CD4-positive, alpha-beta T cell treated with Interleukin-6 for 4 hours (primary cell): ENCODE results near the gene GFOD1.
A peak's percentile ranks its signal among the peaks of the same experiment; 100 is the strongest.

Experiments
- DNase-seq: peaks from one replicate; pipeline ENCODE4 v3.0.0-alpha.2; 2020; ENCODE audit warnings: mixed read lengths

Gene GFOD1

DNA sequence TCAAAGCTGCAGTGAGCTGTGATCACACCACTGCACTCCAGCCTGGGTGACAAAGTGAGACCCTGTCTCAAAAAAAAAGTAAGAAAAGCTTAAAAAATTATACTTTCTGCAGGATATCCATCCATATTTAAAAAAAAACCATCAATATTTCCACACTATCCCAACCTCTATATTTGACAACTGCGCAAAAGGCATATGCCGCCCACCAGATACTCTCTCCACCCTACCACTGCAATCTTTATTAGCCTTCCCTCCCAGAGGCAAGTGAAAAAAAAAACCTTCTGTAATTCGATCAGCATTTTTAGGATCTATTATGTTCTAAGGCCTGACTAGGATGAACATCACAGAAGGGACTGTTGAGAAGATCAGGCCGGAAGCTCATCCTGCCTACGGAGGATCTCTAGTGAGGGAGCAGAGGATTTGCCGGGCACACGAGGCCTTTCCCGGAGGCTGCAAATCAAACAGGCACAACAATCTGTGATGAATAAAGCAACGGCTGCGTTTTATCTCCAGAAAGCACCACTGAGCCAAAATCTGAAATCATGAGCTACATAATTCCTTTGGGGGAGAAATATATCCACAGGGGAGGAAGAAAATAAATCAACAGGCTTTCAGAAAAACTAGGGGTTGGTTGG lies 65.9 kb downstream of the GFOD1 start:
- DNase-seq = no peak

DNA sequence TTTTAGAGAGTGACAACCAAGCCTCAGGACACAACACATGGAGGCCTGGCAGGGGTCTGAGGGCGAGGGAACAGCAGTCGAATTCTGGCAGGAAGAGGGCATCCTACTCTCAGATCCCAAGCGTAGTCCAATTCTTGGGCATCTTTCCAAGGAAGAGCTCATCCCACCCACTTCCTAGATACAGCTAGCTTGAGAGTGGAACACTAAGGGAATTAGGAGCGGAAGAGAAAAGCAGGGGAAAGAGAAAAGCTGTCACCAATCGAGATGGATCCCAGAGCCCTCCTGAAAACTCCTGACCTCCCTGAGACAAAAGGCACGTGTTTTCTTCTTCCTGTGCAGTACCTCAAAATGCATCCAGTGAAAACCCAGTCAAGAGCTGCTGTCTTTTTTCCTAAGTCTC lies 67.1 kb downstream of the GFOD1 start:
- DNase-seq = no peak

DNA sequence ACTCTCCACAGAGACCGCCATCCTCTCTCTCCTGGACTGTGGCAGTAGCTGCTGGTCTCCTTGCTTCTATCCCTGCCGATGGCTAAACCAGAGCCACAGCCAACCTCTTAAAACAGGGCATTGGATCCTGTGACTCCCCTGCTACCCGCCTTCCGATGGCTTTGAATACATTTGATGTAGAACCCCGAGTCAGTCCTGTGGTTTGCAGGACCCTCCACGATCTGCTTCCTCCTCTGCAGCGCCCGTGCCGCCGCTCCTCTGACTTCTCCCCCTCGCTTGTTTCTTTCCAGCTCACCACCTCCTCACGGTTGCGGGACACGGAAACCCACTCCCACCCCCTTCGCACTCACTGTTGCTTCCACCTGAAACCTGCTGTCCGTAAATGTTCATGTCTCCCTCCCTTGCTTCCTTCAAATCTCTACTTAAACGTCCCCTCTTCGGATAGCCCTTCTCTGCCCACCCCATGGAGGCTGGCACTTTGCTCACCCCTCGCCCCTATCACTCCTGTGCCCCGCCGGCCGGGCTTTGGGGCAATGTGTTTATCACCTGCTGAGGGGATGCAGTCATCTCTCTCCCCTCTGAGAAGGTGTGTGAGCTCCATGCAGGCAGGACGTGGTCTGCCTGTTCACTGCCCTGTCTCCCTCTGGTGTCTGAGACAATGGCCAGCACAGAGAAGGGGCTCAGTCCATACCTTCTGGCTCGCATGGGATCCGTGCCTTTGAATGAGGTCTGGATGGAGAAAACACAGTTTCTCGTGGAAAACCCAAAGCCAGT lies 67.8 kb downstream of the GFOD1 start:
- DNase-seq = no peak

DNA sequence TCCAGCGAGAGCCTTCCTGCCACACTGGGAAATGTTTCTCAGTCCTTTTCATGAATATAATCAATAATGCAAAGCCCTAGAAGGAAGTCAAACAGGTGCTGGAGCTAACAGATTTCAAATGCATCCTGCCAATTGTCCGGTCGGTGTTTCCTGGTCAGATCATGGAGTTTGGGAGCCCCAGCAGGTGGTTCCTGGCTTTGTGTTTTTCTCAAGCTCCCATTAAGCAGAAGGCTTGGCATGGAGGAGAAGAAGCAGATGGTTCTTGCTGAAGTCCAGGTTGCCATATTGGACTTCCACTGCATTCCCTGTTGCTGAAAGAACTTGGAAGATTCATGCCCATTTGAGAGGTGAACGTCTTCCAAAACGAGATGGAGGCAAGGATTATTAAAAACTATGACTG lies 68.6 kb downstream of the GFOD1 start:
- no peak for DNase-seq

DNA sequence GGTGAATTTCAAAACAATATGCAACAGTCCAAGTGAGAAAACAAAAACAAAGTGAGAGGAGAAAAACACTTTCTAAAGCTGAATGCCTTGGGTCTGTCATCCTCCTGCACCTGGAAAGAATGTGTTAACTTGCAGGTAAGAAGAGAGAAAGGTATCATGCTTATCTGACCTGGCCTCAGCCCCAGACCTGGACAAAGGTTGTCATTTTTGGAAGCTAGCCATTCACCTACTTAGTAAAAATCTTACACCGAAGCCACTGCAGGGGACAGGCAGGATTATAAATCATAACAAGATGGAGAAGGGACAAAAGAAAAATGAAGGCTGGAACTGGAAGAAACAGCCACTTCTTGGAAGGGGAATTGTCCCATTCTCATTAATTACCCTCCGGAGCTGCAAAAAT lies 69.4 kb downstream of the GFOD1 start:
- no peak for DNase-seq

DNA sequence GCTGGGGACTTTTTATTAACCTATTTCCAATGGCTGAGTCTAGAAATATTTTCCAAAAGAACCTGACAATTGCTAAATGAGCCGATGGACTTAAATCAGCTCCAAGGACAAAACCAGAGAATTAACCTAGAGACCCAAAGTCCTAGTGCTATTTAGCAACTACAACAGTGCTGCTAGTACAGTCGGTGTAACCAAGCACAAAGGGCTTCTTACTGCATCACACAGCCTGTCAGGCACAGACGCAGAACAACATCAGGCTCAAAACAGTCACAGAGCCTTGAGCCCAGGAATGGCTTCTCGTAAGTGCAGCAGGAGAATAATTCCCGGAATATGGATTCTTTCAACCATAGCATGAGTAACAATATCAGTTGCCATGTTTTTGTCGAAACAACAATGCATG lies 70.0 kb downstream of the GFOD1 start:
- DNase-seq = no peak

DNA sequence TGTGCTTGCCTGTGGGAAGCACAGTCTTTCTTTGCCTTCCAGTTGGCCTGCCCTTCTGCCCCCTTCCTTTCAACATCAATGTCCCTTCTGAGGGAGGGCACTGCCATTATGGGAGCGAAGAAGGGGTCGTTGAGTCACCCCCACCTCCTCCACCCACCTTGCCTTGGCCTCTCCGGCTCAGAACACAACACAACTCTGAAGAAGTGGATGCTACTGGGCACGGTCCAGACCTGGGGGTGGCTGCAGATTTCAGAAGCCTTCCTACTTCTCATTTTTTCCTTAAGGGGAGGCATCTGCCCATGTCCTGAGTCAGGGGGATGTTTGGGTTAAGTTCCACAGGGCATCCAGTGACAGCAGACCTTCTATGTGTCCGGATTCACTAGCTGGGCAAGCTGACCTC lies 72.1 kb downstream of the GFOD1 start:
- DNase-seq = no peak

DNA sequence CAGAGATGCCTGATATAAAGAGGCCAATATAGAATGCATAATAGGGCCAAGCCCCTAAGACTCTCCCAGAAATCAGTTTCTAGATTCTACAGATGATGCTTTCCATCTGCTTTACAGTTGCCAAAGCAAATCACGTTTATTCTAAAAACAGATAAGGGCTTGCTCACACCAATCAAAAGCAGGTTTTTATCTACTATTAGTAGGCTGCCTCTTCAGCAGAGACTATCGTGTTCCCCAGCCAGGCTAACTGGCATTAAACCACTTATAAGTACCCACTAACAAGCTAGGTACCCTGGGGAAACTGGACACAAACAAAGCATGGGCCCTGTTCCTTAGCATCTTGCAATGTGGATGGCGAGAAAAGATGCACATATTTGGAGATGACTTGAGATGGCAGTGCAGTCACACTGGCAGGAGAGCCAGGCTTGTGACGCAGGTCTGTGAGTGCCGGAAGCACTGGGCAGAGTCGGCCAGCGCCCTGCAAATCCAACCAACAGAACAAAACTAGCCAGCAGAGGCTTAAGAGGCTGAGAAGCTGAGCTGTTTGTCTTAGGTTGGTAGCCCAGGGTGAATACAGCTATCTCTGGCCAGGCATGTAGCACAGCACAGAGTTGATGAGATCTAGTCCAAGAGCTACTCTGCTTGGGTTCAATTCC lies 73.4 kb downstream of the GFOD1 start:
- DNase-seq = peak; percentile 43

DNA sequence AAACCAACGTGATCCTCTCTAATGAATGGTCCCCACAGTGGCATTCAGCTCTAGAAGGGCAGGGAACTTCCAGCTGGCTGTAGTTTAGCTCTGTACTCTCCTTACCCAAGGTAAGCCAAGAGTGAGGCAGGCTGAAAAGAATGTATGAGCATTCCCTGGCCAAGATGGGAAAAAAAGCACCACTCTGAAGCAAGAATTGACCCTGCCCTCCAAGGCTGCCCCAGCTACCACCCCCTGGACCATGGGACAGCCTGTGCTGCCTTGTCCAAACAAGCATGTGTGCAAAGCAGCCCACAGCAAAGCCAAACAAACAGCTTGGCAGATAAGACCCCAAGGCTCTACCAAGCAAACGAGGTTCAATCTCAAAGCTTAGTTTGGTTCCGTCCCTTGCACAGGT lies 73.9 kb downstream of the GFOD1 start:
- no peak for DNase-seq

DNA sequence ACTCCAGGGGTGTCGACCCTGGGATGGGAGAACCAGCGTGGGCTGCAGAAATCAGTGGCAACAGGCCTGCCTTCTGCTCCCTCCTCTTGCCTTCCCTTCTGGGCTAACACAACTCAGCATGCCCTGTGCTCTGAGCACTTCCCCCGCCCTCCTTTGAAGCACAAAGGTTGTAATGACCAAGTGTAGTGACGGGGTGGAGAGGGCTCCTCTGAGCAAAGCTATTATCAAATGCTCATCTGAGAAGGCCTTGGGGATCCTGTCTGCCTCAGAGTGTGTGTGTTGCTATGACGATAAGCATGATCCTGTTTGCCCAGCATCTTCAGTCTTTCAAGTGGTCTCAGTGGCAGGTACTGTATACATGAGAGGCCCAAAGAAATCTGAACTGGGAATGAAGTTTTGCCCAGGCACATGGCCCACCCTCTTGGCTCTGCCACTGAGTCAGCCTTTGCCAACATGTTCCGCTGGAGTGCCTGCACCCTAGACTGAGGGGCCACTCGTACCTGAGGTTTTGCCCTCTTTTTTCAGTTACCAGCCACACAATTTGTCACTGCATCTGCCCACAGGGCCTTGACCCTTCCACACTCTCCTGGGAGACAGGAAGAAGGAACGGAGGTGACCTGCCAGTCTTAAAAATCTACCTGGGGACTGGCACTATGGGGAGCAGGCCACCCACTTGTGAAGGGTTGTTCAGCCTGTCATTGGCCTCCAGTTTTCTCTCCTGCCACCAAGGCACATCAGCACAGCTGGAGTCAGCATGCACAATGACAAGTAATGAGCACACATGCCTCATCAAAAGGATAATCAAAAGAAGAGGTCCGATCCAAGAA lies 74.5 kb downstream of the GFOD1 start:
- DNase-seq = no peak

DNA sequence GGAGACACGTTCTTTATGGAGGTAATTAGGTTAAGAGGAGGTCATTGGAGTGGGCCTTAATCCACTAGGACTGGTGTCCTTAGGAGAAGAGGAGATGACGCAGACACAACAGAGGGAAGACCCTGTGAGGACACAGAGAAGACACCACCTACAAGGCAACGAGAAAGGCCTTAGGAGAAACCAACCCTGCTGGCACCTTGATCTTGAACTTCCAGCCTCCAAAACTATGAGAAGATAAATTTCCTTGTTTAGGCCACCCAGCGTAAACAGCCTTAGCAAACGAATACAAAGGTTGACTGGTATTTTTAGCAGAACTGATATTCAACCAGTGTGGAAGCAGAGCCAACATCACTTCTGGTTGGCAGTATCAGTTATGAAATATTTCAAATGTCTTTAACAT lies 75.2 kb downstream of the GFOD1 start:
- no peak for DNase-seq

DNA sequence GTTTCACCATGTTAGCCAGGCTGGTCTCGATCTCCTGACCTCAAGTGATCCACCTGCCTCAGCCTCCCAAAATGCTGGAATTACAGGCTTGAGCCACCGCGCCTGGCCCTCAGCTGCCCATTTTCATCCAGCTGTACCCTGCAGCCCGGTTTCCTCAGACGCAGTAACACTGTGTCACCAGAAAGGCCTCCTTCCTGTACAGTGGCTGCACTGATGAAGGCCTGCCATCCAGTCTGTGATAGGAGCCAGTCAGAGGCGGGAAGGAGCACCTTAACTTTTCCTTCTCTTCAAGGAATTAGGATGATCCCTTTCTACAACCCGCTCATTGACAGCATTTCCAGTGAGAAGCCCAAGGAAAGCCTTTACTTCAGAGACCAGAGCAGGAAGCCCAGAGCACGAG lies 75.9 kb downstream of the GFOD1 start:
- DNase-seq = no peak

DNA sequence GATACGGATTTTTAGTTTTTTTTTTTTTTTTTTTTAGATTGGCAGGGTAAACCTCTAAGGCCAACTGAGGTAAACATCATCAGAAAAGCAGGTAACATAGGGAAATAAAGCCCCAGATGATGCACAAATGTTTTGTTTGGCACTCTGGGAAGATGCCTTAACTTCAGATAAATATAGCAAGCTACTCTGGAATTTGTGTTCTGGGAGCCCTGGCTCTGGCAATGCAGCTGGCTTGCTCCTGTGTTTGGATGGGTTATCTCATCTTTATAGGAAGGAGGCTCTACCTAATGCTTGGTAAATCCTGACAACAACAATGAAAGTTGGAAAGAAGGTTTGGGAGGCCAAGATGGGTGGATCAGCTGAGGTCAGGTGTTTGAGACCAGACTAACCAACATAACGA lies 77.4 kb downstream of the GFOD1 start:
- DNase-seq = no peak

DNA sequence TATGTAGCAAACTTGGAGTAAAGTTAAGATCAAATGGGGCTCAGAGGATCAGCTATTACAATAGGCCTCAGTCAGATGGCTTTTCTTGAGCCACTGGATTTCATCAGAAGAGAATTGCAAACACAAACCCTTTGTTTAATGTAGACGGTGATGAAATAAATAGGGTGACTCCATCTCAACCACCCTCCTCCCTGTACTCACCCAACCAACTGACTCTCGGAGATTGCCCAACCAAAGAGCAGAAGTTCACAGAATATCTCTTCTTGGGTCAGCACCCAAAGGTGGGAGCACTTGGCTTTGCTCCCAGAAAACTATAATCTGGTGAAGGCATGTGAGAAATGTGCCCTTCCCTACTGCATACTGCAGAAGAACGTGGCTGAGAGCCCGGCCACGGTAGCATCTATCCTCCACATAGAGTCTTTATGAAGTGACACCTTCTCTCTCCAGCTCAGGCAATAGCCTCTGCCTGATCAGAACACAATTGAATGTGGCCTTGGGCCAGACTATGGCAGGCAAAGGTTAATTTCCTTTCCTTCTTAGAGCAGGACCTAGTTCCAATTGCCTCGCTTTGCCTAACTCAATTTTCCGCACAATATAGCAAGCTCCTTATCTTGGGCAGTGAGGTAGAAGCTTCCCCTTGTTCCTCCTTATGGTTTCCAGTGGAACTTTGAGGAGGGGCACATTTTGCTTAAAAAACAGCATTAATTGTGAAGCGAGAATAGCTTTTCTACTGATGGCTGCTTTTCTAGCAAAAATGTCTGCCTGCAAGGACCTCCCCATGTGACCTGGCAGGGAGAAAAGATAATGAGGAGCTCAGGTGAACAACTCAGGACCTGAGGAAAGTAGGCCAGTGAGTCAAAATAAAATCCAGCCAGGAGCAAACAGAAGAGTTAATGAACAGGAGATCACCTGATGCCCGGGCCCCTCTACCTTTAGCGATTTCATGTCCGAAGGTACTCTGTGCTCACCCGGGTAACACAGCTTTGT lies 79.4 kb downstream of the GFOD1 start:
- DNase-seq = no peak

DNA sequence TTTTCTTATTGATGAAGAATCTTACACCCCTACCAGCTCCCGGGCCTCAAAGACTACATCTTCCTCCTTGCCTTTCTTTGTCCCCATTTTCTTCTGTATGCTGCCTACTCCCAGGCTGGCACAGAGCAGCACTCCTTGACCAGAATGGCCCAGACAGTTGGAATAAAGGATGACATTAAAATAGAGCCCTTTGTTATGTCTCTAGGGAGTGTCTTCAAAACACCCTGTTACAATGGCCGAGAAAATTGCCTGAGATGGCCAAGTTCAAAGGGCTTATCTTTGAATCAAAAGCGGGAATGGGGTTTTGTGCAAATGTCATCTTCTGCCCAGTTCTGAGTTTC lies 80.1 kb downstream of the GFOD1 start:
- no peak for DNase-seq

DNA sequence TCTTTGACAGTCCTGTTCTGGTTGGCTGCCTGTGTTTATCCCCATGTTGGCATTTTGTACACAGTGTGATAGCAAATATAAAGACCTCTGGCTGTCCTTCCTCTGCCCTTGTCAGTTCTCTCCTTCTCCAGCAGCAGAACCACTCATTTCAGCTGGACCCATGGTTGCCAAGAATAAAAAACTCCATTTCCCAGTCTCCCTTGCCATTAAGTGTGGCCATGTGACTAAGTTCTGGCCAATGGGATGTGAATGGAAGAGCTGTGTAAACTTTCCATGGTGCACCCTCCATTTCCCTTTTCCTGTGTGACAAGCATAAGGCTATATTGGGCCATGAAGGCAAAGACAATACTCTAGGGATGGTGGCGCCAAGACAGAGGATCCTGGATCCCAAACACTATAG lies 80.6 kb downstream of the GFOD1 start:
- DNase-seq = no peak

DNA sequence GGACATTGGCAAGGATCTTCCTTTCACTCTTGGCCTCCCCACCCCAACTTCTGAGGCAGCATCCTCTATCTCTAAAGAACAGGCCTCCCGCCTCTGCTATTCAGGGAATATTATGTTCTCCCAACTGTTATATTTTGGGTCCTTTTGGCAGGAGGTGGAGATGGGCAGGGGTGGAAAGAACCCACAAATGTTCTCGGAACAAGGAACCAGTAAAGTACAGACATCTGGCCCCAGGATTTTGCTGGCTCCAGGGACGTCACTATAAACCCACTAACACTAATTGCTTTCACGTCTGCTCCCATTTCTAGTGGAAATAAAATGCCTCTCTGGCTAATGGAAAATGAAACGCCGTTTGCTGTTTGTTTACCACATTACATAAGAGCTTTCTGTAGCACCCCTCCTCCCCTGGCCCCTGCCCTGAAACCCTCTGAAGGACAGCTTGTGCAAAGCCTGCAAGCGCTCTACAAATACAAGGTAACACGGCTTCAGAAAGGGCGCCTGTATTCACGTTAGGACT lies 81.4 kb downstream of the GFOD1 start:
- no peak for DNase-seq

DNA sequence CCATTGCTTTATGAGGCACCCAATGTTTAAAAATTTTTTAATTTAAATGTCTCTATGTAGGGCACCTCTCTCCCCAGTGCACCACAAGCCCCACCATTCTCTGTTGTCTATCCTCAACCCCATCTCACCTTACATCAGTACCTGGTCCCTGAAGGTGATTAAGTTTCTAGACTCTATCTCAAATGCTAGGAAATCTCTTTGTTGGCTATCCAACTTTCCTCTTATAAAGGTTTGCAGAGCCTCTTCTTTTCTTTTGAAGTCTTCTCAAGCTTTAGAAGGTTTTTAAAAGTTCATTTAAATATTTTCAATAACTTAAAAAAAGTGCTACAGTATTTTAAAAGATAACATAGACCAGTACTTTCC lies 82.5 kb downstream of the GFOD1 start:
- DNase-seq = no peak

DNA sequence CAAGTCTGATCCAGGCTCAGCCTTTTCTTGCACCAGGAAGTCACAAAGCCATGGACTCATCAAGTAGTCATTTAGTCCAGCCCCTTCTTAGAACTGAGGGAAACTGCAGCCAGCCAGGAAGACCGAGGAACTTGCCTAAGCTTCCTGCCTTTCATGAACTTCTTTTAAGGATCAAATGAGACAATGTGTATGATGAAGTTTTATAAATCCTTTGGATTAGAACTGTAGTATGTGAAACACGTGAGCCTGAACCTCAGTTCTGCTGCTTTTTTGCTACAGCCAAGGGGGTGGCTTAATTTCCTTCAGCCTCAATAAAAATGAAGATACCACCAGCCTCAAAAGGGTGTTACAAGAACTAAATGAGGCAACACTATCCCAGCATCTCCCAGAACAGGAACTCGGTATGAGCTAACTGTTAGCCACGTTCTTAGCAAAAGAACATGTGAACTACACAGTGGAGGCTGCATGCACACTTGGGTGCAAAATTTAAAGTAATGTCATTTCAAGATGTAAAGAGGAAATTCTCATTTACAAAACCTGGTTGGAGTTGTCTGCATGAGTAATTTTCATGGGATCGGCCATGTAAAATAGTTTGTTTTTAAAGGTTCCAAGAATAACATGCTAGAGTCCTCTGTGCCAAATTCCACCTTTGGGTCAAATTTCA lies 83.0 kb downstream of the GFOD1 start:
- DNase-seq = no peak

DNA sequence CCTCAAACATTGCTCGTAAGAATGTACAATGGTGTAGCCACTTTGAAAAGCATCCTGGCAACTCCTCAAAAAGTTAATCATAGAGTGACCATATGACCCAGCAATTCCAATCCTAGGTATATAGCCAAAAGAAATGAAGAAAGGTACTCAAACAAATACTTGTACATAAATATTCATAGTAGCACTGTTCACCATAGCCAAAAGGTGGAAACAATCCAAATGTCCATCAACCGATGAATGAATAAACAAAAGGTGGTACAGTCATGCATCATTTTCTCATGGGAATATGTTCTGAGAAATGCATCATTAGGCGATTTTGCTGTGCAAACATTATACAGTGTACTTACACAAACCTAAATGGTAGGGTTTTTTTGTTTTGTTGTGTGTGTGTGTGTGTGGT lies 84.7 kb downstream of the GFOD1 start:
- DNase-seq = no peak

DNA sequence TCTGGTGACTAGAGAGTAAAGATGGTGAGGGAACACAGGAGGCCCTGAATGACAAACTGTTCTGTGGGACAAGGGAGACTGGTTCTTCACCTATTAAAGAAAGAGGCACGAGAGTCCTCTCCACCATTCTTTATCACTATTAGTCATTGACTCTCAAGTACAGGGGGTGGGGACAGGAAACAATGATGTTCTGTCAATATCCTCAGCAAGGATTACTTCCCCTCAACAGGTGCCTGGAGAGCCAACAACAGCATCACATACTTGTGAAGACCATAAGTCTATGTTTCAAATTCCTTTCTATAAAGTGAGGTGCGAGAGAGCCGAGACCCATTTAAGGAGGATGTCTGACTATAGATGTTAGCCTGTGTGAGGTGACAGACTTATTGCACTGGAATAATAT lies 86.6 kb downstream of the GFOD1 start:
- no peak for DNase-seq
